IPS-18a (cell line): ENCODE data around the gene SPG21.

Experiments used
- H3K27ac ChIP-seq: one replicate; pipeline ENCODE4 v1.5.1; 2013; ENCODE audit warnings: low read length
- H3K27me3 ChIP-seq: one replicate; pipeline ENCODE4 v1.6.1; 2013; ENCODE audit warnings: mild to moderate bottlenecking, low read length; ENCODE audit not compliant: control insufficient read depth, insufficient read depth
- H3K36me3 ChIP-seq: one replicate; pipeline ENCODE4 v1.6.1; 2013; ENCODE audit warnings: low read depth, low read length; ENCODE audit not compliant: control insufficient read depth
- H3K4me1 ChIP-seq: one replicate; pipeline ENCODE4 v1.6.1; 2013; ENCODE audit warnings: low read depth, low read length; ENCODE audit not compliant: control insufficient read depth
- H3K4me3 ChIP-seq: one replicate; pipeline ENCODE4 v1.5.1; 2013; ENCODE audit warnings: low read length
- H3K9ac ChIP-seq: one replicate; pipeline ENCODE4 v1.6.1; 2013; ENCODE audit warnings: mild to moderate bottlenecking, low read length, moderate library complexity
- H3K9me3 ChIP-seq: one replicate; pipeline ENCODE4 v1.6.1; 2013; ENCODE audit warnings: low read depth, low read length; ENCODE audit not compliant: control insufficient read depth

Gene SPG21

GRCh38 chr15:64915518-64916227, 74.0 kb downstream of the SPG21 start:
- Histone ChIP-seq H3K9me3 (no peaks in the 10 kb centered on the region), H3K27ac (no peak overlapping the region), H3K27me3 (peaks cover 24% of the 10 kb centered on the region), H3K36me3 (no peaks in the 10 kb centered on the region), H3K4me3 (no peak overlapping the region), H3K4me1 (peaks cover 25% of the 10 kb centered on the region), H3K9ac (no peak overlapping the region)
